Type B pancreatic cell (in vitro differentiated cells): Measurements from ENCODE around the gene RAB14. TPM values are rescaled to one million over a fixed set of nuclear protein-coding genes. Genes with fewer than 3 reads are reported as not detected.

Source experiments
- DNase-seq: peaks from one replicate; pipeline ENCODE4 v3.0.0; 2021; ENCODE audit warnings: mixed read lengths; ENCODE audit not compliant: unreplicated experiment; ENCODE audit errors: extremely low spot score
- H3K27ac Mint-ChIP-seq: 2 replicates; pipeline ENCODE4 v1.8.0; 2021; ENCODE audit warnings: mild to moderate bottlenecking, mixed read lengths
- H3K27me3 Mint-ChIP-seq: 2 replicates; pipeline ENCODE4 v1.8.0; 2021; ENCODE audit warnings: mixed read lengths
- H3K36me3 Mint-ChIP-seq: 2 replicates; pipeline ENCODE4 v1.8.0; 2021; ENCODE audit warnings: mixed read lengths
- H3K4me1 Mint-ChIP-seq: one replicate; pipeline ENCODE4 v1.8.0; 2021; ENCODE audit warnings: mixed read lengths; ENCODE audit not compliant: unreplicated experiment
- H3K4me3 Mint-ChIP-seq: 2 replicates; pipeline ENCODE4 v1.8.0; 2021; ENCODE audit warnings: mild to moderate bottlenecking, mixed read lengths
- H3K9me3 Mint-ChIP-seq: 2 replicates; pipeline ENCODE4 v1.8.0; 2021; ENCODE audit warnings: mixed read lengths
- total RNA-seq: library from RNA; stranded (reverse); gene quantifications from 2 replicates; pipeline ENCODE4 v1.2.1, GENCODE V29; 2021; ENCODE audit warnings: low replicate concordance
- TF ChIP-seq, protein P1 (sequence below): fragments of 200-600 bp; sonication (generic); conservative IDR thresholded peaks from 2 replicates; pipeline ENCODE4 v1.5.0; 2021; ENCODE audit warnings: antibody characterized with exemption, mild to moderate bottlenecking

Gene RAB14
- total RNA-seq, 1 donor from 2014 or later = 59.4 TPM

GRCh38 chr9:121150188-121150587 lies 51.5 kb downstream of the RAB14 start:
- Mint-ChIP-seq H3K36me3 (peaks cover 25% of the 10 kb centered on the region), H3K27me3 (no peaks in the 10 kb centered on the region), H3K9me3 (no peaks in the 10 kb centered on the region), H3K4me1 (no peaks in the 10 kb centered on the region), H3K27ac (no peak overlapping the region), H3K4me3 (no peak overlapping the region)
- TF ChIP-seq, protein P1, sequence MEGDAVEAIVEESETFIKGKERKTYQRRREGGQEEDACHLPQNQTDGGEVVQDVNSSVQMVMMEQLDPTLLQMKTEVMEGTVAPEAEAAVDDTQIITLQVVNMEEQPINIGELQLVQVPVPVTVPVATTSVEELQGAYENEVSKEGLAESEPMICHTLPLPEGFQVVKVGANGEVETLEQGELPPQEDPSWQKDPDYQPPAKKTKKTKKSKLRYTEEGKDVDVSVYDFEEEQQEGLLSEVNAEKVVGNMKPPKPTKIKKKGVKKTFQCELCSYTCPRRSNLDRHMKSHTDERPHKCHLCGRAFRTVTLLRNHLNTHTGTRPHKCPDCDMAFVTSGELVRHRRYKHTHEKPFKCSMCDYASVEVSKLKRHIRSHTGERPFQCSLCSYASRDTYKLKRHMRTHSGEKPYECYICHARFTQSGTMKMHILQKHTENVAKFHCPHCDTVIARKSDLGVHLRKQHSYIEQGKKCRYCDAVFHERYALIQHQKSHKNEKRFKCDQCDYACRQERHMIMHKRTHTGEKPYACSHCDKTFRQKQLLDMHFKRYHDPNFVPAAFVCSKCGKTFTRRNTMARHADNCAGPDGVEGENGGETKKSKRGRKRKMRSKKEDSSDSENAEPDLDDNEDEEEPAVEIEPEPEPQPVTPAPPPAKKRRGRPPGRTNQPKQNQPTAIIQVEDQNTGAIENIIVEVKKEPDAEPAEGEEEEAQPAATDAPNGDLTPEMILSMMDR = no peak
- DNase-seq = no peak

DNA sequence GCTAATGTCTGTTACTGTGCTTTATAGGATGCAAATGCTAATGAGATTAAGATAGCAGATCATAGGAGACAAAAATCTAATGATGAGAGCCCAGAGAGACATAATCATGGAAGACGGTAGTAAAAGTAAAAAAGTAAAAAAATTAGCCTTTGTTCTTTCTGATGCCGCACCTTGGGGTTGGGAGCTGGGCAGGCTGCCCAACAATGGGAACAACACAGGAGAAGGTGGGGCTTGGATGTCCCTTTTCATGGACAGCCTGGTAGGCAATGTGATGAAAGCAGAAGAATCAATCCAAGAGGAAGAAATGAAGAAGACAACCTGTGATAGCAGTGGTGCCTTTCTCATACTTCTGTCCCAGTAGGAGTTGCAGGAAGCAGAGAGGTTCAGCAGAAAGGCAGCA lies 57.2 kb downstream of the RAB14 start:
- Mint-ChIP-seq H3K36me3 (peaks cover 32% of the 10 kb centered on the region), H3K27ac (no peak overlapping the region), H3K4me1 (no peaks in the 10 kb centered on the region), H3K27me3 (no peaks in the 10 kb centered on the region), H3K9me3 (no peaks in the 10 kb centered on the region), H3K4me3 (no peak overlapping the region)
- DNase-seq = no peak
- TF ChIP-seq, protein P1 = no peak

GRCh38 chr9:121143771-121144170 lies 57.9 kb downstream of the RAB14 start:
- no peaks in the 10 kb centered on the region for H3K4me1 Mint-ChIP-seq
- H3K27me3 Mint-ChIP-seq = no peaks in the 10 kb centered on the region
- TF ChIP-seq, protein P1 = no peak
- no peak for DNase-seq
- peaks cover 29% of the 10 kb centered on the region for H3K36me3 Mint-ChIP-seq
- no peak overlapping the region for H3K4me3 Mint-ChIP-seq
- H3K27ac Mint-ChIP-seq = no peak overlapping the region
- H3K9me3 Mint-ChIP-seq = no peaks in the 10 kb centered on the region

DNA sequence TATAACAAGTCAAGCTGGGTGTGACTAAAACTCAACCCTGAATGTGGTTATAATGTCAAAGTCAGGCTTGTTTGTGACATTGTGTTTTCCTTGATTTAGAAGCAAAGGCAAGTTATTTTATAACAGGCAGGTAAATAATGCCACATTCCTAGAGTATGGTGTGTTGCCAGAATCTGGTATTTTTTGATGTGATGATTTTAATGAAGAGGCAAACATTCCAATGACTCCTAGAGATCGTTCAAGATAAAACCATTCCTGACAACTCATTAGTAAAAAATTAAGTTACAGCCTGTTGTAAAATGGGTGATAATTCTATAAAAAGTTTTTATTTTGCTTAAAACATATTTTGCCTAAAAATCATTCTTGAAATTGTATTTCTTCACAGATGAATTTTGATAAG lies 60.0 kb downstream of the RAB14 start:
- no peaks in the 10 kb centered on the region for H3K4me1 Mint-ChIP-seq
- H3K4me3 Mint-ChIP-seq = no peak overlapping the region
- DNase-seq = no peak
- TF ChIP-seq, protein P1 = no peak
- H3K27ac Mint-ChIP-seq = no peak overlapping the region
- peaks cover 28% of the 10 kb centered on the region for H3K36me3 Mint-ChIP-seq
- H3K9me3 Mint-ChIP-seq = no peaks in the 10 kb centered on the region
- no peaks in the 10 kb centered on the region for H3K27me3 Mint-ChIP-seq

- DNase-seq = no peak
- Mint-ChIP-seq H3K4me1 (no peaks in the 10 kb centered on the region), H3K27me3 (no peaks in the 10 kb centered on the region), H3K4me3 (no peak overlapping the region), H3K36me3 (peaks cover 27% of the 10 kb centered on the region), H3K9me3 (no peaks in the 10 kb centered on the region), H3K27ac (no peak overlapping the region)
- TF ChIP-seq, protein P1 = no peak
These were observed 60.4 kb downstream of the RAB14 start for GRCh38 chr9:121141306-121141705.

DNA sequence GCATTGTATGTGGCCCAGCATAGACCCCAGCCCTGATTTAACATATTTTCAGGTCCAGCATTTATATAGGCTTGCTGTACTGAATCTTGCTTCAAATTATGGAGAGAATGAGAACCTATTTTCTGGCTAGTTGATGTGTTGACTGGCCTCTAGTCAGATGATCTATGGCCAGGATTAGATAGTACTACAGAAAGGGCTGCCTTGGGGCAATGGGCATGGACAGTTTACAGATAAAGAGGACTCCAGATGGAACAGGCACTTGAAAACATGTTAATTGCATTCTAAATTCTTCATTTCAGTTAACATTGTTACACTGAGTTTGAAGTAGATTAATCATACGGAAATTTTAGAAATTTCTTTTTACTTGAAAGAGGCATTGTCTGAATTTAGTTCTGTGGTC lies 61.5 kb downstream of the RAB14 start:
- TF ChIP-seq, protein P1 = no peak
- Mint-ChIP-seq H3K27ac (no peak overlapping the region), H3K4me3 (no peak overlapping the region), H3K4me1 (no peaks in the 10 kb centered on the region), H3K36me3 (peaks cover 27% of the 10 kb centered on the region), H3K27me3 (no peaks in the 10 kb centered on the region), H3K9me3 (no peaks in the 10 kb centered on the region)
- no peak for DNase-seq
